Ovary (tissue), 9 donors: ENCODE data around the gene NDUFA11. TPM values are rescaled to one million over a fixed set of nuclear protein-coding genes. Genes with fewer than 3 reads are reported as not detected.

Experiments used
- DNase-seq, 5 donors: peaks; one replicate each; pipeline ENCODE4 v3.0.0-alpha.2; 2019 to 2020
- H3K27ac ChIP-seq, 2 donors: fragments of 200-600 bp; one replicate each; pipeline versions ENCODE4 v1.5.1 to v1.8.0; 2019 to 2022
- H3K27me3 ChIP-seq: fragments of 200-600 bp; one replicate; pipeline ENCODE4 v1.8.0; 2022
- H3K36me3 ChIP-seq: fragments of 200-600 bp; sonication (generic); one replicate; pipeline ENCODE4 v1.5.1; 2019
- H3K4me1 ChIP-seq: one replicate; pipeline ENCODE4 v1.8.1; 2013; ENCODE audit warnings: mild to moderate bottlenecking, moderate library complexity; ENCODE audit not compliant: insufficient read depth
- H3K4me3 ChIP-seq: fragments of 200-600 bp; sonication (generic); one replicate; pipeline ENCODE4 v1.5.1; 2017
- H3K9me3 ChIP-seq, 2 donors: fragments of 200-600 bp in 1 of 2; sonication (generic) in 1 of 2; one replicate each; pipeline versions ENCODE4 v1.5.1 to v1.8.1; 2013 to 2019; ENCODE audit warnings: mild to moderate bottlenecking in 1 of 2, moderate library complexity in 1 of 2
- EP300 ChIP-seq: sonication (generic); formaldehyde crosslinking; IDR thresholded peaks from one replicate; pipeline ENCODE4 v1.6.1; 2017; ENCODE audit warnings: antibody characterized with exemption
- POLR2A ChIP-seq: fragments of 450-650 bp; IDR thresholded peaks from one replicate; pipeline ENCODE4 v1.6.1; 2017; ENCODE audit warnings: antibody characterized with exemption, mild to moderate bottlenecking, moderate library complexity
- WGBS, 3 donors: extraction: QIAGEN DNeasy Blood & Tissue Kit in 1 of 3; methylation state at CpG; one replicate each; pipeline versions ENCODE4 v1.1.5 to v1.1.7; 2013 to 2017; 5-methylcytosine and 5-hydroxymethylcytosine counted together
- intact Hi-C, 4 donors: fragments of 100-400 bp; cut with DNase I; formaldehyde crosslinking; loops; one replicate each; pipeline versions ENCODE4 v1.11.0 to v1.15.1; 2022 to 2023
- polyA plus RNA-seq, 2 donors: library from polyadenylated mRNA; stranded (reverse); fragments of 200-250 nt in 1 of 2; fragments of 350-450 nt in 1 of 2; fragmentation: Illumina TruSeq in 1 of 2; extraction: RNeasy Lipid Tissue Mini Kit (QIAGEN cat#74804) in 1 of 2; gene quantifications; one replicate each; pipeline ENCODE4 v1.2.3, GENCODE V29; 2013 to 2014
- total RNA-seq, 7 donors: library from RNA; depleted of rRNA in 2 of 7; stranded (reverse); fragments of >200 nt in 2 of 7; fragmentation: NEBNext Ultra II Directional in 3 of 7; extraction: Animal tissue kit (Norgen Biotek cat#: 25700) in 3 of 7; gene quantifications; one replicate each; pipeline versions ENCODE4 v1.1.0 to v1.2.4, GENCODE V29; 2016 to 2023
- TF ChIP-seq, protein P1 (sequence below), 3 donors: fragments of 450-650 bp in 2 of 3; fragments of 200-600 bp in 1 of 3; IDR thresholded peaks; one replicate each; pipeline versions ENCODE4 v1.5.1 to v1.8.0; 2016 to 2022; ENCODE audit warnings: antibody characterized with exemption in 3 of 3, mild to moderate bottlenecking in 1 of 3
- donor health status: DM: no; HTN: no; CAD: no; lungs with moderate emphysema.
- donor health status: DM: no; HTN: no; CAD: no.
- donor health status: Bipolar disorder and iron deficiency.
- donor health status: DM: yes; HTN: yes; CAD: no.
- donor health status: DM: no; HTN: no; CAD: no.
- donor health status: DM: yes; HTN: yes; CAD: no.

Gene NDUFA11
- total and polyA plus RNA-seq, 9 donors = 3.9 to 352 (median 203) TPM

GRCh38 chr19:5897189-5897969 is 6.2 kb downstream of the NDUFA11 start:
- H3K27ac ChIP-seq = no peak overlapping the region
- no peaks in the 10 kb centered on the region for H3K36me3 ChIP-seq
- WGBS, 3 donors = 88 to 90% (median 88%) methylated on average over 30 of the region's 30 CpGs
- TF ChIP-seq POLR2A (no peak), EP300 (no peak)
- TF ChIP-seq, protein P1, sequence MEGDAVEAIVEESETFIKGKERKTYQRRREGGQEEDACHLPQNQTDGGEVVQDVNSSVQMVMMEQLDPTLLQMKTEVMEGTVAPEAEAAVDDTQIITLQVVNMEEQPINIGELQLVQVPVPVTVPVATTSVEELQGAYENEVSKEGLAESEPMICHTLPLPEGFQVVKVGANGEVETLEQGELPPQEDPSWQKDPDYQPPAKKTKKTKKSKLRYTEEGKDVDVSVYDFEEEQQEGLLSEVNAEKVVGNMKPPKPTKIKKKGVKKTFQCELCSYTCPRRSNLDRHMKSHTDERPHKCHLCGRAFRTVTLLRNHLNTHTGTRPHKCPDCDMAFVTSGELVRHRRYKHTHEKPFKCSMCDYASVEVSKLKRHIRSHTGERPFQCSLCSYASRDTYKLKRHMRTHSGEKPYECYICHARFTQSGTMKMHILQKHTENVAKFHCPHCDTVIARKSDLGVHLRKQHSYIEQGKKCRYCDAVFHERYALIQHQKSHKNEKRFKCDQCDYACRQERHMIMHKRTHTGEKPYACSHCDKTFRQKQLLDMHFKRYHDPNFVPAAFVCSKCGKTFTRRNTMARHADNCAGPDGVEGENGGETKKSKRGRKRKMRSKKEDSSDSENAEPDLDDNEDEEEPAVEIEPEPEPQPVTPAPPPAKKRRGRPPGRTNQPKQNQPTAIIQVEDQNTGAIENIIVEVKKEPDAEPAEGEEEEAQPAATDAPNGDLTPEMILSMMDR (IDR thresholded peaks at IDR 0.05) = no peak
- H3K9me3 ChIP-seq = no peaks in the 10 kb centered on the region
- intact Hi-C loops = loop anchor here in 1 of 4 donors (10.0 kb wide), 1 partner anchor 93 kb away; the partner anchor contains the start of gene NRTN
- no peak for DNase-seq
- no peaks in the 10 kb centered on the region for H3K4me1 ChIP-seq
- no peak overlapping the region for H3K4me3 ChIP-seq
- H3K27me3 ChIP-seq = no peaks in the 10 kb centered on the region

DNA sequence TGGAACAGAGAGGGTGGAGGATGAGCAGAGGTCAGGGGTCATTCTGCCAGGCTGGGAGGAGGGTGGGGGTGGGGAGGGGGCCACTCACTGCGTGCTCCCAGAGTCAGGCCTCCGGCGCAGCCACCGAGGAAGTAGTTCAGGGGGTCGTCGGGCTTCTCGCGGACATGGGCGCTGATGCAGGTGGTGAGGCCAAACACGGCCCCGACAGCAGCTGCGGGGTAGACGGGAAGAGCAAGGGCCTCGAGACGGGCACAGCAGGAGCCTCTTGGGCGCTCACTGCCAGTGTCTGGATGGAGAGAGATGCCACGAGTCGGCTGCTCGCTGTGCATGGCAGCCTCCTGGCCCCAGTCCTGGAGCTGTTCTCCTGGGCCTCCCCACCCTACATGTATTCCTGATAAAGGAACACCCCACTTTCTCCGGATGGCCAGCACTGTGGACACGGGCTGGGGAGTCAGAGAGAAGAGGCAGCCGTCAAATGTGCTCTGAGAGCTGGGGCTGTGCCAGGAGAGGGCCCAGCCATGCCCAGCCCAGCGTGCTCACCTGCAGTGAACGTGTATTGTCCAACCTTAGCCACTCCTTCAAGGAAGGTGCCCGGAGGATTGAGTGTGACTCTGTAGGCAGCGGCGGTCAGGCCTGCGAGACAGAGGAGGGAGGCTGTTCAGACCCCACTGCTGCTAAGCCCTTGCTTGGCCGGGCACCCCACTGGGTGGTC is 7.1 kb downstream of the NDUFA11 start:
- Histone ChIP-seq H3K27ac (no peak overlapping the region), H3K9me3 (no peaks in the 10 kb centered on the region), H3K4me1 (peaks cover 2% of the 10 kb centered on the region), H3K4me3 (no peak overlapping the region), H3K36me3 (no peaks in the 10 kb centered on the region), H3K27me3 (no peaks in the 10 kb centered on the region)
- DNase-seq = no peak
- TF ChIP-seq, protein P1 (IDR thresholded peaks at IDR 0.05) = no peak
- TF ChIP-seq POLR2A (no peak), EP300 (no peak)
- intact Hi-C loops = loop anchor here in 1 of 4 donors (10.0 kb wide), 1 partner anchor 92 kb away; the partner anchor contains the start of gene NRTN
- 81 to 84% (median 83%) methylated on average over 29 of the region's 29 CpGs for WGBS, 3 donors

- no peak for DNase-seq
- Histone ChIP-seq H3K4me3 (no peak overlapping the region), H3K4me1 (peaks cover 2% of the 10 kb centered on the region), H3K27ac (no peak overlapping the region), H3K9me3 (no peaks in the 10 kb centered on the region), H3K36me3 (no peaks in the 10 kb centered on the region), H3K27me3 (no peaks in the 10 kb centered on the region)
- 79 to 88% (median 83%) methylated on average over 8 of the region's 8 CpGs for WGBS, 3 donors
- intact Hi-C loops = loop anchor here in 1 of 4 donors (10.0 kb wide), 1 partner anchor 91 kb away; the partner anchor contains the start of gene NRTN
- TF ChIP-seq, protein P1 (IDR thresholded peaks at IDR 0.05) = no peak
- TF ChIP-seq EP300 = no peak
- no peak for TF ChIP-seq POLR2A
Observed at GRCh38 chr19:5895890-5896289, 7.7 kb downstream of the NDUFA11 start.

- H3K4me1 ChIP-seq = peaks cover 2% of the 10 kb centered on the region
- no peak for DNase-seq
- H3K4me3 ChIP-seq = no peak overlapping the region
- H3K27ac ChIP-seq = no peak overlapping the region
- no peaks in the 10 kb centered on the region for H3K27me3 ChIP-seq
- H3K36me3 ChIP-seq = no peaks in the 10 kb centered on the region
- no peaks in the 10 kb centered on the region for H3K9me3 ChIP-seq
- intact Hi-C loops = loop anchor here in 1 of 4 donors (10.0 kb wide), 1 partner anchor 91 kb away; the partner anchor contains the start of gene NRTN
- WGBS, 3 donors = 72 to 82% (median 79%) methylated on average over 14 to 15 of the region's 15 CpGs
- TF ChIP-seq EP300 = no peak
Observed at GRCh38 chr19:5895409-5895808, 8.2 kb downstream of the NDUFA11 start.
